DMS 273 (cell line): ENCODE results near the gene GAS2L2.

ENCODE experiments used
- DNase-seq: peaks from one replicate; lab custom pipeline; 2025; ENCODE audit not compliant: unreplicated experiment; lab: John Stamatoyannopoulos, UW

Gene GAS2L2

GRCh38 chr17:35748341-35748841 lies 4.6 kb downstream of the GAS2L2 start:
- peak; percentile 50 for DNase-seq

GRCh38 chr17:35747540-35748017 lies 5.5 kb downstream of the GAS2L2 start:
- peak; percentile 90 for DNase-seq

- no peak for DNase-seq
Observed at GRCh38 chr17:35745749-35746320, 7.2 kb downstream of the GAS2L2 start.

GRCh38 chr17:35745246-35745645 lies 7.8 kb downstream of the GAS2L2 start:
- no peak for DNase-seq

GRCh38 chr17:35744830-35745229 lies 8.2 kb downstream of the GAS2L2 start:
- no peak for DNase-seq

- DNase-seq = peak; percentile 52
Observed at GRCh38 chr17:35743626-35744328, 9.3 kb downstream of the GAS2L2 start.

- DNase-seq = no peak
Observed at GRCh38 chr17:35742896-35743477, 10.1 kb downstream of the GAS2L2 start.

- DNase-seq = no peak
Observed at GRCh38 chr17:35742496-35742895, 10.5 kb downstream of the GAS2L2 start.

GRCh38 chr17:35740997-35741931 lies 11.8 kb downstream of the GAS2L2 start:
- DNase-seq = peak; percentile 76

- DNase-seq = no peak
Observed at GRCh38 chr17:35740216-35740615, 12.8 kb downstream of the GAS2L2 start.

GRCh38 chr17:35738519-35739133 lies 14.4 kb downstream of the GAS2L2 start:
- DNase-seq = no peak

- no peak for DNase-seq
Observed at GRCh38 chr17:35736236-35736635, 16.8 kb downstream of the GAS2L2 start.

GRCh38 chr17:35735036-35735805 lies 17.8 kb downstream of the GAS2L2 start:
- DNase-seq = no peak

GRCh38 chr17:35734396-35734795 lies 18.6 kb downstream of the GAS2L2 start:
- DNase-seq = no peak

- no peak for DNase-seq
Observed at GRCh38 chr17:35733366-35733765, 19.7 kb downstream of the GAS2L2 start.

- DNase-seq = no peak
Observed at GRCh38 chr17:35732806-35733136, 20.3 kb downstream of the GAS2L2 start.

GRCh38 chr17:35731917-35732805 lies 20.9 kb downstream of the GAS2L2 start:
- DNase-seq = peak; percentile 68

- DNase-seq = peak; percentile 86
Observed at GRCh38 chr17:35731239-35731916, 21.7 kb downstream of the GAS2L2 start, which contains the start of gene RASL10B. Gene RASL10B, plus strand, starts transcription at chr17:35731639. Its CDS starts 3,546 bp downstream, at chr17:35735185.
